H7 (cell line): ENCODE measurements around the gene ASB8. TPM values are rescaled to one million over a fixed set of nuclear protein-coding genes. Genes with fewer than 3 reads are reported as not detected.
"Not testable (repeated sequence)": the region's sequence is repeated elsewhere in the genome, so short reads cannot be mapped to it uniquely, and the experiment has no call there.

Experiments used
- DNase-seq: peaks from one replicate; pipeline ENCODE4 v3.0.0; 2012
- H3K27me3 ChIP-seq: 2 replicates; pipeline ENCODE4 v1.6.0; 2011; ENCODE audit warnings: mild to moderate bottlenecking, low read length; ENCODE audit not compliant: control insufficient read depth, insufficient read depth
- H3K36me3 ChIP-seq: replicated peaks from 2 replicates; pipeline ENCODE4 v1.5.1; 2011; ENCODE audit warnings: low read length; ENCODE audit not compliant: control insufficient read depth, insufficient read depth
- H3K4me3 ChIP-seq: 2 replicates; pipeline ENCODE4 v1.5.1; 2011; ENCODE audit warnings: low read depth, mild to moderate bottlenecking, control low read depth, low read length, moderate library complexity; ENCODE audit not compliant: insufficient read depth
- total RNA-seq: library from RNA; depleted of rRNA; stranded (reverse); fragments of >200 nt; shearing (Covaris generic); gene quantifications from 2 replicates; pipeline ENCODE4 v1.2.3, GENCODE V29; 2014

The ASB8 gene
- total RNA-seq, 1 experiment from 2014 or later = 7.5 TPM

GRCh38 chr12:48175613-48176416 is 18.5 kb upstream of the ASB8 start:
- Histone ChIP-seq H3K36me3 (no peaks in the 10 kb centered on the region), H3K4me3 (no peak overlapping the region), H3K27me3 (peaks cover 10% of the 10 kb centered on the region; the same call in 1 of the 2 replicates)
- peak; percentile 35 for DNase-seq

GRCh38 chr12:48169011-48169410 is 11.7 kb upstream of the ASB8 start:
- no peak for DNase-seq
- no peak overlapping the region for H3K4me3 ChIP-seq
- no peaks in the 10 kb centered on the region for H3K36me3 ChIP-seq
- H3K27me3 ChIP-seq = no peaks in the 10 kb centered on the region

- Histone ChIP-seq H3K27me3 (no peaks in the 10 kb centered on the region; the same call in 1 of the 2 replicates), H3K4me3 (no peak overlapping the region), H3K36me3 (no peaks in the 10 kb centered on the region)
- peak; percentile 69 for DNase-seq
These were observed 8.0 kb upstream of the ASB8 start for GRCh38 chr12:48165089-48165981.

GRCh38 chr12:48164451-48164850 is 7.1 kb upstream of the ASB8 start:
- Histone ChIP-seq H3K27me3 (no peaks in the 10 kb centered on the region; the same call in 1 of the 2 replicates), H3K4me3 (no peak overlapping the region), H3K36me3 (no peaks in the 10 kb centered on the region)
- no peak for DNase-seq

- Histone ChIP-seq H3K27me3 (no peaks in the 10 kb centered on the region; the same call in 1 of the 2 replicates), H3K4me3 (no peak overlapping the region), H3K36me3 (no peaks in the 10 kb centered on the region)
- no peak for DNase-seq
These were observed 5.9 kb upstream of the ASB8 start for GRCh38 chr12:48163150-48163747.

GRCh38 chr12:48160807-48161206 is 3.5 kb upstream of the ASB8 start:
- DNase-seq = no peak
- Histone ChIP-seq H3K36me3 (no peaks in the 10 kb centered on the region), H3K4me3 (no peak overlapping the region), H3K27me3 (no peaks in the 10 kb centered on the region; the same call in 1 of the 2 replicates)

- no peaks in the 10 kb centered on the region for H3K36me3 ChIP-seq
- H3K4me3 ChIP-seq = no peak overlapping the region
- DNase-seq = no peak
- no peaks in the 10 kb centered on the region; the same call in 1 of the 2 replicates for H3K27me3 ChIP-seq
These were observed 2.7 kb upstream of the ASB8 start for GRCh38 chr12:48160046-48160445.

- DNase-seq = no peak
- H3K4me3 ChIP-seq = peak overlapping the region; percentile 6
- H3K36me3 ChIP-seq = no peaks in the 10 kb centered on the region
- H3K27me3 ChIP-seq = no peaks in the 10 kb centered on the region; the same call in 1 of the 2 replicates
These were observed 615 bp upstream of the ASB8 start for GRCh38 chr12:48157889-48158370.

- Histone ChIP-seq H3K36me3 (no peaks in the 10 kb centered on the region), H3K4me3 (peak overlapping the region; percentile 83), H3K27me3 (no peaks in the 10 kb centered on the region; the same call in 1 of the 2 replicates)
- peak; percentile 31 for DNase-seq
These were observed 680 bp downstream of the ASB8 start for GRCh38 chr12:48156652-48157017.

GRCh38 chr12:48155786-48156185 is 1.5 kb downstream of the ASB8 start:
- H3K36me3 ChIP-seq, DNase-seq, H3K27me3 ChIP-seq, H3K4me3 ChIP-seq: not testable (repeated sequence)

GRCh38 chr12:48151103-48151771 is 6.1 kb downstream of the ASB8 start:
- no peak overlapping the region for H3K4me3 ChIP-seq
- H3K27me3 ChIP-seq = no peaks in the 10 kb centered on the region
- H3K36me3 ChIP-seq = peaks cover 3% of the 10 kb centered on the region
- DNase-seq = no peak

GRCh38 chr12:48145981-48146380 is 11.3 kb downstream of the ASB8 start:
- no peak for DNase-seq
- H3K36me3 ChIP-seq = peaks cover 24% of the 10 kb centered on the region

GRCh38 chr12:48143898-48144297 is 13.4 kb downstream of the ASB8 start:
- Histone ChIP-seq H3K4me3 (no peak overlapping the region), H3K36me3 (peaks cover 35% of the 10 kb centered on the region)
- peak; percentile 28 for DNase-seq

More at GRCh38 chr12:48145981-48146380, 11.3 kb downstream of the ASB8 start:
- H3K27me3 ChIP-seq = no peaks in the 10 kb centered on the region
- H3K4me3 ChIP-seq = no peak overlapping the region

More at GRCh38 chr12:48143898-48144297, 13.4 kb downstream of the ASB8 start:
- no peaks in the 10 kb centered on the region for H3K27me3 ChIP-seq
